Body of pancreas (tissue), 4 donors: ENCODE results near the gene MICAL2.

Experiments used
- CTCF ChIP-seq, 7 experiments: fragments of 450-650 bp in 4 of 7; fragments of 200-600 bp in 3 of 7; sonication (generic) in 3 of 7; IDR thresholded peaks; one replicate each; pipeline ENCODE4 v1.5.1; 2016 to 2019; ENCODE audit warnings: antibody characterized with exemption in 7 of 7
- POLR2A ChIP-seq, 3 donors: fragments of 450-650 bp; IDR thresholded peaks; one replicate each; pipeline ENCODE4 v1.6.1; 2016; ENCODE audit warnings: antibody characterized with exemption in 3 of 3, mild to moderate bottlenecking in 2 of 3

- TF ChIP-seq CTCF (IDR thresholded peaks at IDR 0.05) (no peak), POLR2A (IDR thresholded peaks at IDR 0.05) (no peak)
Measured at GRCh38 chr11:12223771-12224536, 113.6 kb downstream of the MICAL2 start.
